Measurements from ENCODE around the gene MOB3B. TPM values are rescaled to one million over a fixed set of nuclear protein-coding genes. Genes with fewer than 3 reads are reported as not detected.

Gene MOB3B
- total and polyA plus RNA-seq, 7 experiments from 2014 or later, result 0.07 to 1.8 (median 0.72) TPM; not detected in 1

DNA sequence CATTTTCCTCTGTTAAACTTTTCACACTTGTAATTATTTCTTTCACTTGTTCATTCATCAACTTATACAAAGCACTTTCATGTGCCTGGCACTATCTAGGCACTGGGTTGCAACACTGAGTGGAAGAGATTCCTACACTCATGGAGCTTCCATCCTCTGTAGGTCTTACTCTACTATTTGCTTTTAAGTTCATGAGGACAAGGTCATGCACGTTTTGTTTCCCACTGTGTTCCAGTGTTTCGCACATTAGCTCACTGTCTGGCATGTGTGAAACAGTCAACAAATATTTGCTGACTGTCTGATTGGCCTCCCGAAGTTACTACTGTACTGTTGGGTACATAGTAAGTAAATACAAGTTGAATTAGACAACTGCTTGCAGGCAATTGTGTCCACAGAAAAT lies 93.4 kb downstream of the MOB3B start:
- intact Hi-C loops (cut with micrococcal nuclease), result no loop called here
- Histone ChIP-seq H3K9me3 (ENCODE audit: control insufficient read depth in 2 of 3, low read length in 3 of 3) (no peaks in the 10 kb centered on the region), H3K36me3 (ENCODE audit: control insufficient read depth in 2 of 3, insufficient read depth in 3 of 3, low read length in 3 of 3) (no peaks in the 10 kb centered on the region), H3K27ac (ENCODE audit: low read depth, low read length) (no peak overlapping the region), H3K4me3 (ENCODE audit: low read length) (no peak overlapping the region), H3K4me1 (ENCODE audit: control insufficient read depth in 2 of 2, insufficient read depth in 2 of 2, low read length in 2 of 2) (no peaks in the 10 kb centered on the region), H3K27me3 (ENCODE audit: control insufficient read depth in 2 of 2, insufficient read depth in 2 of 2, low read length in 2 of 2) (no peaks in the 10 kb centered on the region)
- ChIA-PET POLR2A (no interaction called here), CTCF (no interaction called here)
- H3K4me3 Mint-ChIP-seq, result no peak overlapping the region
- peaks cover 0 to 4% (median 0%) of the 10 kb centered on the region in 11 donors for H3K9me3 Mint-ChIP-seq
- H3K36me3 Mint-ChIP-seq, result peaks cover 0 to 12% (median 0%) of the 10 kb centered on the region in 5 donors
- H3K27ac Mint-ChIP-seq, result no peak overlapping the region
- ATAC-seq (no peak), DNase-seq (no peak)
- peaks cover 9 to 16% (median 11%) of the 10 kb centered on the region in 7 donors for H3K4me1 Mint-ChIP-seq
- no peaks in the 10 kb centered on the region for H3K27me3 Mint-ChIP-seq

DNA sequence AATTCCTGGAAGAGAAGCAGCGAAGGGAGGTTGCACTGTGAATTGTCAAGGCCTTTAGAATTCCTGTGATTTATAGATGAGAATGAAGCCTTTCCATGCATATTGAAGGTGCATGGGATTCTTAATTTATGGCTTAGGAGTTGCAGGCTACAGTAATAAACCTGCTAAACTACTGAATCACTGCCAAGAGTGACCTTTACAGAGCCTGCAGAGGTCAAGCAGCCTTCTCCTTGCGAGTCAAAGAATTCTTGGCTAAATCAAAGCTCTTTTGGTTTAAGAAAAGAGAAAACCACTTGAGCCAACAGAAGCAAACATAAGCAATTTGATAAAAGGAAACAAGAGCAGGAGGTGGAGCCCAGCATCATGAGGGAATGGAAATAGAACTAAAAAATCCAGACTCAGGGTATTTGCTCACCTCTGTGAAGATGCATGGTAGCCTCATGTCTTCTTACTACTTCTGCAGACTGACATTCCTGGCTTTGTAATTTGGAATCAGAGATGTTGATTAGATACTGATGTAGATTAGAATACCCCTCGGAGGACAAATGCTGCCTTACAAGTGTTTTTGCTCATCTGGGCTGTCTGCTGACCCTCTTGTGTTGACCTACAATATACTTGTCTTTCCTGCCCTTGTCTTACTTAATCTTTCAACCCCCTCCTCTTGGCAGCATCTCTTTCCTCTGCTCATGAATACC lies 95.8 kb downstream of the MOB3B start:
- H3K36me3 Mint-ChIP-seq, result peaks cover 0 to 4% (median 0%) of the 10 kb centered on the region in 5 donors
- H3K27me3 ChIP-seq (ENCODE audit: control insufficient read depth in 2 of 2, insufficient read depth in 2 of 2, low read length in 2 of 2), result no peaks in the 10 kb centered on the region
- POLR2A ChIA-PET, result no interaction called here

DNA sequence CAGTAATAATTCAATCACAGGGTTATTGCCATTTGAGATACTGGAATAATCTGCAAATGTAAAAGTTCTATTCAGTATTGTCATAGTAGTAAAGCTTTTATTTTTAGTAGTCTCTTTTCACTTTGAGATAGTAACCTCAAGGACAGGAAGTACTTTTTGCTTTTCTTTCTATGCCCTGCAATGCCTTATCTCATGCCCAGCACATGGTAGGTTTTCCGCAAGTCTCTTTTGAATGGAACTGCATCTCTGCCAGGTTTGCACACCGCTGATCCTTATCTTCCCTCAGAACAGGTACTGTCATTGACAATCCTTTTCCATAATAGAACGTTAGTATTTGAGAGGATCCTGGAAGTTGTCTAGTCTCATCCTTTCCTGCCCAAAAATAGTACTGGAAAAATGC lies 97.3 kb downstream of the MOB3B start:
- Histone ChIP-seq H3K27me3 (ENCODE audit: control insufficient read depth in 2 of 2, insufficient read depth in 2 of 2, low read length in 2 of 2) (no peaks in the 10 kb centered on the region), H3K4me1 (ENCODE audit: control insufficient read depth in 2 of 2, insufficient read depth in 2 of 2, low read length in 2 of 2) (no peaks in the 10 kb centered on the region), H3K9me3 (ENCODE audit: control insufficient read depth in 2 of 3, low read length in 3 of 3) (no peaks in the 10 kb centered on the region), H3K36me3 (ENCODE audit: control insufficient read depth in 2 of 3, insufficient read depth in 3 of 3, low read length in 3 of 3) (no peaks in the 10 kb centered on the region), H3K27ac (ENCODE audit: low read depth, low read length) (no peak overlapping the region), H3K4me3 (ENCODE audit: low read length) (no peak overlapping the region)
- intact Hi-C loops (cut with micrococcal nuclease), result loop anchor here in 1 of 2 donors (5.0 kb wide), 1 partner anchor 95 kb away; the partner anchor contains the start of gene MOB3B
- ATAC-seq, result no peak
- peaks cover 0 to 4% (median 0%) of the 10 kb centered on the region in 11 donors for H3K9me3 Mint-ChIP-seq
- no peak for DNase-seq
- peak overlapping the region in 1 of 9 donors; percentile 34 for H3K27ac Mint-ChIP-seq
- POLR2A ChIA-PET, result no interaction called here
- CTCF ChIA-PET, result no interaction called here
- H3K27me3 Mint-ChIP-seq, result no peaks in the 10 kb centered on the region
- H3K4me3 Mint-ChIP-seq, result no peak overlapping the region
- H3K36me3 Mint-ChIP-seq, result peaks cover 0 to 4% (median 3%) of the 10 kb centered on the region in 5 donors
- H3K4me1 Mint-ChIP-seq, result peaks cover 9 to 16% (median 11%) of the 10 kb centered on the region in 7 donors

More for the DNA sequence above, 95.8 kb downstream of the MOB3B start:
- Histone ChIP-seq H3K4me1 (ENCODE audit: control insufficient read depth in 2 of 2, insufficient read depth in 2 of 2, low read length in 2 of 2) (no peaks in the 10 kb centered on the region), H3K36me3 (ENCODE audit: control insufficient read depth in 2 of 3, insufficient read depth in 3 of 3, low read length in 3 of 3) (no peaks in the 10 kb centered on the region), H3K27ac (ENCODE audit: low read depth, low read length) (no peak overlapping the region), H3K4me3 (ENCODE audit: low read length) (no peak overlapping the region), H3K9me3 (ENCODE audit: control insufficient read depth in 2 of 3, low read length in 3 of 3) (no peaks in the 10 kb centered on the region)
- ATAC-seq, result no peak
- CTCF ChIA-PET, result no interaction called here
- no peak overlapping the region for H3K27ac Mint-ChIP-seq
- H3K4me3 Mint-ChIP-seq, result no peak overlapping the region
- no peaks in the 10 kb centered on the region for H3K27me3 Mint-ChIP-seq
- intact Hi-C loops (cut with micrococcal nuclease), result loop anchor here in 1 of 2 donors (5.0 kb wide), 1 partner anchor 94 kb away; the partner anchor contains the start of gene MOB3B
- H3K9me3 Mint-ChIP-seq, result peaks cover 0 to 4% (median 0%) of the 10 kb centered on the region in 11 donors
- no peak for DNase-seq
- H3K4me1 Mint-ChIP-seq, result peaks cover 9 to 16% (median 11%) of the 10 kb centered on the region in 7 donors

DNA sequence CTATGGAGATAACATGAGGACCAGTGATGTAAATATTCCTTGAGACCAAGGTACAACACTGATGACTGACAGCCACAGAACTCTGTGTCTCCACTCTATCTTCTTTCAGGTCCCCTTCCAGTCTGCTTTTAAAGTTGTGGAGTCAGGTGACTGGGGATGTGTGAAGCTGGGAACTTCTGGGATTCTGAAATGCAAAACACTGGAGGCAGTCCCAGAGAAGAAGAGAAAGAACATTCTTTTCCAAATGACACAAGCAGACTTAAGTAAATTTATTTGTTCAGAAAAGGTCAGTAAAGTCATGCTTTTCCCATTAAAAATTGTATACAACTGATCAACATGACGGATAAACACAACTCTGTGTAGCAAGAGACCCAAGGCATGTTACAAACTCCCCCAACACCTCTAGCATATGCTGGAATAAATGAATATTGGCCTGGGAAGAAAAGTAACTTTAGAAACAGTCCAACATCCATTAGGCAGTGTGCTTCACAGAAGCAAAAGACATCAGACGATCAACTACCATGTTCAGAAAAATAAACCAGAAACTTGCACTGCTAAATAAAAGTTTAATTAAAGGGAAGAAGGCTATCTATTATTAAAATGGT lies 98.0 kb downstream of the MOB3B start:
- Histone ChIP-seq H3K27ac (ENCODE audit: low read depth, low read length) (no peak overlapping the region), H3K36me3 (ENCODE audit: control insufficient read depth in 2 of 3, insufficient read depth in 3 of 3, low read length in 3 of 3) (no peaks in the 10 kb centered on the region), H3K4me1 (ENCODE audit: control insufficient read depth in 2 of 2, insufficient read depth in 2 of 2, low read length in 2 of 2) (no peaks in the 10 kb centered on the region), H3K4me3 (ENCODE audit: low read length) (no peak overlapping the region), H3K27me3 (ENCODE audit: control insufficient read depth in 2 of 2, insufficient read depth in 2 of 2, low read length in 2 of 2) (no peaks in the 10 kb centered on the region), H3K9me3 (ENCODE audit: control insufficient read depth in 2 of 3, low read length in 3 of 3) (no peaks in the 10 kb centered on the region)
- Mint-ChIP-seq H3K9me3 (peaks cover 0 to 4% (median 0%) of the 10 kb centered on the region in 11 donors), H3K27ac (no peak overlapping the region), H3K4me1 (peaks cover 9 to 16% (median 11%) of the 10 kb centered on the region in 7 donors), H3K27me3 (no peaks in the 10 kb centered on the region), H3K36me3 (peaks cover 0 to 3% (median 2%) of the 10 kb centered on the region in 5 donors), H3K4me3 (no peak overlapping the region)
- DNase-seq, result no peak
- ATAC-seq, result no peak
- POLR2A ChIA-PET, result no interaction called here
- intact Hi-C loops (cut with micrococcal nuclease), result loop anchor here in 1 of 2 donors (5.0 kb wide), 1 partner anchor 96 kb away; the partner anchor contains the start of gene MOB3B
- CTCF ChIA-PET, result no interaction called here

DNA sequence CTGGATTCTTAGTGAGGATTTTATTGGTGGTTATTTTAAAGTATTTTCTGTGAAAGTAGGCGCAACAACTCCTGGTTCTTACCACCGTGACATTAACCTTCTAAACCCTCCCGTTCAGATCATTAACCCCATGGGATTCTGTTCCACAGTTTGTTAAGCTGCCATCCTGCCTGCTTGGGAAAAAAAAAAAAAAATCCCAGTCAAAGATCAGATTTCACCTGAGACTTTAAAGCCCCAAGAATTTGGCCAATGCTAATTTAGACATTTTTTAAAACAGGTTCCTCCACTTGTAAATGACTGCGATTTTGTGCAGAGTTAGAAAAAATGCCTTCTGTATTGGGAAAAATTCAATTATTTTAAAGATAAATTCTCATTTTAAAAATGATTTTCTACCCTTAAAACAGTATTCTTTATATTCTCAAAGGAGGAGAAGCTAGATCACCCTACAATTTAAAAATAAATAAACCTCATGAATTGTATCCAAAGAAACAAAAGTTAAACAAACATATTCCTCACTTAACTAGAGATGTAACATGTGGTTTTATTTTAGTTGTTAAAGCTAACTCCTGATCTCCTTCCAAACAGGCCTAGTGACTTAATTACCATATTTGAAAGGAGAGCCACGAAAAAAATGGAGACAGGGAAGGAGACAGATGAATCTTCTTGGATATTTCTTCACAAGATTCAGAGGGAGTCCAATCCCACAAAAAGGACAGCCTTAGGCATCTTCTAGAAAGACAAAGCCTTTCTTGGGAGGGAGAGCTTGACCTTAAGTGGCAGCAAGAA lies 98.7 kb downstream of the MOB3B start:
- peaks cover 0 to 3% (median 0%) of the 10 kb centered on the region in 5 donors for H3K36me3 Mint-ChIP-seq
- DNase-seq (no peak), ATAC-seq (no peak)
- no peaks in the 10 kb centered on the region for H3K4me1 ChIP-seq (ENCODE audit: control insufficient read depth in 2 of 2, insufficient read depth in 2 of 2, low read length in 2 of 2)
- H3K27ac Mint-ChIP-seq, result no peak overlapping the region
- intact Hi-C loops (cut with micrococcal nuclease), result loop anchor here in 1 of 2 donors (5.0 kb wide), 1 partner anchor 96 kb away; the partner anchor contains the start of gene MOB3B
- no peak overlapping the region for H3K4me3 Mint-ChIP-seq
- ChIA-PET POLR2A (no interaction called here), CTCF (no interaction called here)
- no peak overlapping the region for H3K27ac ChIP-seq (ENCODE audit: low read depth, low read length)
- no peaks in the 10 kb centered on the region for H3K27me3 Mint-ChIP-seq
- H3K36me3 ChIP-seq (ENCODE audit: control insufficient read depth in 2 of 3, insufficient read depth in 3 of 3, low read length in 3 of 3), result no peaks in the 10 kb centered on the region
- no peaks in the 10 kb centered on the region for H3K9me3 ChIP-seq (ENCODE audit: control insufficient read depth in 2 of 3, low read length in 3 of 3)
- no peak overlapping the region for H3K4me3 ChIP-seq (ENCODE audit: low read length)
- peaks cover 9 to 16% (median 12%) of the 10 kb centered on the region in 7 donors for H3K4me1 Mint-ChIP-seq
- peaks cover 0 to 4% (median 0%) of the 10 kb centered on the region in 11 donors for H3K9me3 Mint-ChIP-seq
- H3K27me3 ChIP-seq (ENCODE audit: control insufficient read depth in 2 of 2, insufficient read depth in 2 of 2, low read length in 2 of 2), result no peaks in the 10 kb centered on the region

DNA sequence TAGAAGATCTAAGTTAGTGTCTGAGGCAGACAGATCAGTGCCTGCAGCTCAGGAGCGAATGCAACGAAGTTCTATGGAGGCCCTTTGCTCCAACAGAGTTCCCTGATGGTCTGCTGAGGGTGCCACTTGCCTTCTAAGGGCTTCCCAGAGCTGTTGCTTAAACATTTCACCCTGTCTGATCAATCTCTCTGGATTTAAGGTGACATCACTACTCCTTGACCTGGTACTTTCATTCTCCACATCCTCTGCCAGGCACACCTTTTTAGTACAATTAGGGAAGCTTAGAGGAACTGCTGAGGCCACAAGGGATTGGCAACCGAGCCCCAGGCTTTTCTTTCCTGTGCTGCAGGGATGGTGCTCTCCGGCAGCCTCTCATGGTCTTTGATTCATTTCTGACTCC lies 99.7 kb downstream of the MOB3B start:
- CTCF ChIA-PET, result no interaction called here
- POLR2A ChIA-PET, result no interaction called here
- Histone ChIP-seq H3K4me3 (ENCODE audit: low read length) (no peak overlapping the region), H3K27me3 (ENCODE audit: control insufficient read depth in 2 of 2, insufficient read depth in 2 of 2, low read length in 2 of 2) (no peaks in the 10 kb centered on the region), H3K27ac (ENCODE audit: low read depth, low read length) (no peak overlapping the region), H3K9me3 (ENCODE audit: control insufficient read depth in 2 of 3, low read length in 3 of 3) (no peaks in the 10 kb centered on the region), H3K36me3 (ENCODE audit: control insufficient read depth in 2 of 3, insufficient read depth in 3 of 3, low read length in 3 of 3) (no peaks in the 10 kb centered on the region), H3K4me1 (ENCODE audit: control insufficient read depth in 2 of 2, insufficient read depth in 2 of 2, low read length in 2 of 2) (no peaks in the 10 kb centered on the region)
- Mint-ChIP-seq H3K27me3 (no peaks in the 10 kb centered on the region), H3K36me3 (peaks cover 0 to 3% (median 0%) of the 10 kb centered on the region in 5 donors), H3K4me1 (peaks cover 8 to 16% (median 11%) of the 10 kb centered on the region in 7 donors), H3K9me3 (peaks cover 0 to 2% (median 0%) of the 10 kb centered on the region in 11 donors), H3K27ac (no peak overlapping the region), H3K4me3 (no peak overlapping the region)
- no peak for ATAC-seq
- intact Hi-C loops (cut with micrococcal nuclease), result loop anchor here in 1 of 2 donors (5.0 kb wide), 1 partner anchor 97 kb away; the partner anchor contains the start of gene MOB3B
- DNase-seq, result no peak
